ENCODE data around the gene POLN.
A peak's percentile ranks its signal among the peaks of the same experiment; 100 is the strongest.

Gene POLN

DNA sequence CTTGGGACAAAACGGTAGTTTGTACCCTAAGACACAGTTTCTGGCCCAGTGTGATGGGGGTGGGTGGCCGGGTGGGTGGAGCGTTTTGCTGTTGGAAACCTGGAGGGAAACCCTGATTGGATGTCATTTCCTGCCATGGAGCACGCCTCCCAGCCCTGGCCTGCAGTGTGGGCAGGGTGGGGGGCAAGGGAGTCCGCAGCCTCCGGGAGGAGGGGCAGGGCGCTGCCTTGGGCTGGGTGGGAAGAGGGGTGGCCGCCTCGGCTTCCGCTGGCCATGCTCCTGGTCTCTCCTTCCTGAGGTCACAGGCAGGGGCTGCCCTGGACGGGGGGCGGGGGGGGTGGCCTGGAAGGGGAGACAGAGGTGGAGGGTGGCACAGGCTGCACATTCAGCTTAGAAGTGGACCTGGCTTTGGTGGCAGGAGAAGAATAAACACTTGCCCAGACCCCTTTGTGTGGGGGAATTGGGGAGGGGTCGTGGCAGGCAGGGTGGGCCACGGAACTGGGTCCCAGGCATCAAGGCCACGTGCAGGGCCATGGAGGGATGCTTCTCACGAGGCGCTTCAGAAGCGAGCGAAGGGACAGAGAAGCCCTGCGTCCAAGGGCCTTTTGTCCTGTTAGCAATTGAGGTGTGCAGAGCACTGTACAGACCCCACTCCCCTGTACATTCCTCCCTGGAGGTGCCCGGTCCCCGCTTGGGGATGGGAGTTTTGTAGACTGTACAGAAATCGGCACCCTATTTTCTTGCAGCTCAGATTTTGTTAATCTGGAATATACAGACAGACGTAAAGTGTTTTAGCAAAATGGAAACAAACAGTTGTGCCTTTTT is 176.6 kb downstream of the POLN start:
- H3K27me3 Mint-ChIP-seq, result no peaks in the 10 kb centered on the region
- no peaks in the 10 kb centered on the region for H3K9me3 Mint-ChIP-seq
- no peak overlapping the region for H3K27ac Mint-ChIP-seq
- H3K36me3 Mint-ChIP-seq (ENCODE audit: low read depth), result no peaks in the 10 kb centered on the region
- no peak for DNase-seq
- no peaks in the 10 kb centered on the region for H3K4me1 Mint-ChIP-seq
- H3K4me3 Mint-ChIP-seq, result no peak overlapping the region
- ATAC-seq, result no peak

DNA sequence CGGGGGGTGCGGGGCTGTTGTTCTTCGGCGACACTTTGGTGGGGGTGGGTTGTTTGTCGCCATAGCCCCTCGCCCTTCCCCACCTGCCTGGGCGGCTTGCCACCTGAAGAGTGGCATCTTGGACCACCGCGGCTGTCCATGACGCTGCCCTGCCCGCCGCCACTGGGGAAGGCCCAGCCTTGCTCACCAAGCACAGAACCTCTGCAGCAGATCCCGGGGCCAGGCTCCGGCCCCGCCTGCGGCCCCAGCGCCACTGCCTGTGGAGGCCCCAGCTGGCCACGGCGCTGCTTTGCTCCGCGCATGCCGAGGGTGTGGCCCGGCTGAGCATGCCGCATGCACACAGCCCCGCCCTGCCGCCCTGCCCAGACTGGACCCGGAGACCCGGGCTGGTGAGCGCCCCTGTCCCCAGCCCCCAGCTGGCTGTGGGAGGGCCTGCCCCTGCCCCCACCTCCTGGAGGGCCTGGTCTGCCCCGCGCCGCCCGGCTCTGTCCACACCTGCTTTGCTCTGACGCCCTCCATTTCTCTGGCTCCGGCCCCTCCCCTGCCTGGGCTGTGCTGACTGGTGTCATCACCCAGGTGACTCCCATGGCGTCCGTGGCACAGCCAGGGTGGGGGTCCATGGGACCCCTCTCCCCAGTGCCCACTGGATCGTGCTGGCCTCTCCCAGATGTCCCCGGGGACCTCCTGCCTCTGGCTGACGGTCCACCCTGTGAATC is 177.5 kb downstream of the POLN start:
- Mint-ChIP-seq H3K4me3 (no peak overlapping the region), H3K27me3 (no peaks in the 10 kb centered on the region), H3K36me3 (ENCODE audit: low read depth) (no peaks in the 10 kb centered on the region), H3K27ac (no peak overlapping the region), H3K4me1 (no peaks in the 10 kb centered on the region), H3K9me3 (no peaks in the 10 kb centered on the region)
- ATAC-seq (no peak), DNase-seq (no peak)

- no peaks in the 10 kb centered on the region for H3K36me3 Mint-ChIP-seq (ENCODE audit: low read depth)
- H3K27me3 Mint-ChIP-seq, result no peaks in the 10 kb centered on the region
- H3K27ac Mint-ChIP-seq, result no peak overlapping the region
- no peak for ATAC-seq
- H3K4me3 Mint-ChIP-seq, result no peak overlapping the region
- H3K4me1 Mint-ChIP-seq, result no peaks in the 10 kb centered on the region
- DNase-seq, result no peak
- H3K9me3 Mint-ChIP-seq, result no peaks in the 10 kb centered on the region
These were observed 178.2 kb downstream of the POLN start for GRCh38 chr4:2063557-2064275.

DNA sequence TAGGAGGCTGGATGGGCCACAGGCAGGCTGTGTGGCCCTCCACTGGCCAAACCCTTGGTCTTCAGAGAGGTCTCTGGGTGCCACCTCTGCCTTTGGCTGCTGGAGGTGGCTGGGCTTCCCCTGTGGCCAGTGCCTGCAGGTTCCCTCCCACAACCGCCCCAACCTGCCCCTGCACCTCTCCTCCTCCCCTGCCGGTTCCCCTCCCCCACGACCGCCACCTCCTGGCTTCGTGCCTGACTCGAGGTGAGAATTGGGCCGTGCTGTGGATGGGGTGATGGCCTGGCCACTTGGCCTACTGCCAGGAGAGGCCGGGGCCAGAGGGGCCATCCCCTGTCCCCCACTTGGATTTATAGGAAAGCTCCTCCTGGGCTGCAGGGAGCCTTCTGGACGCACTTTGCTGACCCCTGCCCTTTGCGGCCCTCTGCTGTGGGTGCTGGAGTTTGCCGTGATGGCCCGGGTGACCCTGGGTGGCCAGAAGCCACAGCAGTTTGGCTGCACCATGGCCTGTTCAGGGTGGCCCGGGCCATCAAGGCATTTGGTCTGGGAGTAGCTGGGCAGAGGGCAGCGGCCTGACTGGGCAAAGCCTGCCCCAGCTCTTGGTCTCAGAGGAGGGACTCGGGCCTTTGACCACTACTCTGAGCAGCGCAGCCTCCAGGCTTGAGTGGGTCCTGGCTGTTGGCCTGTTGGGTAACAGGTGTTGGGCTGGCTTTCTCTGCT is 179.0 kb downstream of the POLN start:
- no peak overlapping the region for H3K4me3 Mint-ChIP-seq
- no peaks in the 10 kb centered on the region for H3K27me3 Mint-ChIP-seq
- H3K9me3 Mint-ChIP-seq, result no peaks in the 10 kb centered on the region
- H3K36me3 Mint-ChIP-seq (ENCODE audit: low read depth), result no peaks in the 10 kb centered on the region
- H3K4me1 Mint-ChIP-seq, result no peaks in the 10 kb centered on the region
- no peak for DNase-seq
- H3K27ac Mint-ChIP-seq, result no peak overlapping the region
- ATAC-seq, result no peak

DNA sequence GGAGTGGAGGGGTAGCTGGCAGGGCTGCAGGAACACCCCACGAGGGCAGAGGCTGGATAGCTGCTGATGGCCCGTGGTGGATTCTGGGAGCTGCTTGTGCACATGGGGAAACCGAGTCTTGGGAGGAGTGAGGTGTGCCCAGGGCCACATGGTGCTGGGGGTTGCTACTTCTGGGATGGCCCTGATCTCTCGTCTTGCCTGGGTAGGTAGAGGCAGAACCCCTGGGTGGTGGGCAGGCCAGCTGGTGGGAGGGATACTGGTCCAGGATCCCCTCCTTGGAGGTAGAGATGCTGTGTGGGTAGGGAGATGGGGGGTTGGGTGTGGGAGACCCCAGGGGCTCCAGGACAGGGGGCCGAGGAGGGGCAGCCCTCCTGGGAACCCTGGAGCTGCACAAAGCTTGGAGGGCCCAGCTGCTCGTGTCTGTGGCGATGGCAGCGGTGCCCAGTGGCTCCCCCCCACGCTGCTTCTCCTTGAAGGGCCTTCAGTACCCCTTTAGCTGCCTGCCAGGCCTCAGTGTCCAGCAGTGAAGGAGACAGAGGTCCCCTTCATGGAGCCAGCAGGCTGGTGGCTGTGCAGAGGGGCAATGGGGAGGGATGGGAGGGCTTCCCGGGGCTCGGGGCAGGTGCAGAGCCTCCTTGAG is 179.6 kb downstream of the POLN start:
- Mint-ChIP-seq H3K27ac (no peak overlapping the region), H3K4me1 (peaks cover 2% of the 10 kb centered on the region), H3K9me3 (no peaks in the 10 kb centered on the region), H3K27me3 (peaks cover 7% of the 10 kb centered on the region), H3K4me3 (no peak overlapping the region), H3K36me3 (ENCODE audit: low read depth) (no peaks in the 10 kb centered on the region)
- DNase-seq (no peak), ATAC-seq (no peak)

GRCh38 chr4:2061186-2062131 is 180.5 kb downstream of the POLN start:
- Mint-ChIP-seq H3K4me1 (peaks cover 2% of the 10 kb centered on the region), H3K9me3 (no peaks in the 10 kb centered on the region), H3K27me3 (peaks cover 14% of the 10 kb centered on the region), H3K27ac (no peak overlapping the region), H3K4me3 (no peak overlapping the region), H3K36me3 (ENCODE audit: low read depth) (no peaks in the 10 kb centered on the region)
- no peak for ATAC-seq
- no peak for DNase-seq

DNA sequence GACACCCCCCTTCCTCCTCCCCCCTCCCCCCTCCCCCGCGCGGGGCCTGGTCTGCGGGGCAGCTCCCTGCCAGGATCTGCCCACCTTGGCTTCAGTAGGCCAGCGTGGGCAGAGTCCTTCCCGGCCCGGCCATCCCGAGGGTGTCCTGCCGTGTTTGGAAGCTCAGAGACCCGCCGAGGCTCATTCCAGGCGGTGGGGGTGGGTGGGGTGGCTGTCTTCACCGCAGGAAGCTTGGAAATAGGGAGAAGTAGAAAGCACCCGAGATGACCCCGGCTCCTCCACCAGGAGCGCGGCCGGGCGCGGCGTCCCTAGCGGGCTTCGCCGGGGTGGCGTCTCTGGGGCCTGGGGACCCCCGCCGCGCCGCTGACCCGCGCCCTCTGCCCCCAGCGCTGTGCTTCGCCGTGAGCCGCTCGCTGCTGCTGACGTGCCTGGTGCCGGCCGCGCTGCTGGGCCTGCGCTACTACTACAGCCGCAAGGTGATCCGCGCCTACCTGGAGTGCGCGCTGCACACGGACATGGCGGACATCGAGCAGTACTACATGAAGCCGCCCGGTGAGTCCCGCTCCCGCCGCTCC is 181.2 kb downstream of the POLN start:
- peaks cover 20% of the 10 kb centered on the region for H3K27me3 Mint-ChIP-seq
- H3K27ac Mint-ChIP-seq, result no peak overlapping the region
- H3K36me3 Mint-ChIP-seq (ENCODE audit: low read depth), result no peaks in the 10 kb centered on the region
- H3K4me3 Mint-ChIP-seq, result no peak overlapping the region
- ATAC-seq, result no peak
- H3K9me3 Mint-ChIP-seq, result no peaks in the 10 kb centered on the region
- peaks cover 2% of the 10 kb centered on the region for H3K4me1 Mint-ChIP-seq
- DNase-seq, result no peak

DNA sequence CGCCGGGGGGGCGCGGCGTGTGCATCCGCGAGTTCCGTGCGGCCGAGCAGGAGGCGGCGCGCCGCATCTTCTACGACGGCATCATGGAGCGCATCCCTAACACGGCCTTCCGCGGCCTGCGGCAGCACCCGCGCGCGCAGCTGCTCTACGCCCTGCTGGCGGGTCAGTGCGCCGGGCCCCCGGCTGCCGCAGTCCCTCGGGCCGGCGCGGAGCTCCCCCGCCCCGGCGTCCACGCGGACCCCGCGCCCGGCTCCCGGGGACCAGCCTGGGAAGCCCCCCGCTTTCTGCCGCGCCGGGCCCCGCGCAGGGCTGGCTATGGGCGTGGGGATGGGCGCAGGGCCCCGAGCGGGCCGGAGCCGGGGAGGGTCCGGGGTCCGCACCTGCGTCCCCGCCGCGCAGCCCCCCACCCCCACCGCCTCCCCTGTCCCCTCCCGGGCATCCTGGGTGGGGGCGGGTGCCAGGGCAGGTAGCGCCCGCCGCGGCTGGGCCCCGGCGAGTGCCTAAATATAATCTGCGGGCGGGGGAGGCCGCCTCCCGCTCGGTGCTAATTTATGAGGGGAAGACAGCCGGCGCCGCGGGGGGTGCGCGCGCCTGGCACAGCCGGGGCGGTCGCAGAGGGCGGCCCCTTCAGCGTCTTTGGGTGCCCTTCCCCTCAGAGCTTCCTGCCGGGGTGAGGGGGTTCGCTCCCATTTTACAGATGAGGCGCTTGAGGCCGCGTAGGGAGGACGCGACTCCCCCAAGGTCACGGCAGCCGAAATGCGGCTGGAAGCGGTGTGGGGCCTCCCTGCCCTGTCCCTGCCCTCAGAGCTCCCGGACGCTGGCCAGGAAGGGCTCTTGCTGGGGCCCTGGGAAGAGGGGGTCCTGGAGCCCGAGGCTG is 182.0 kb downstream of the POLN start:
- Mint-ChIP-seq H3K36me3 (ENCODE audit: low read depth) (no peaks in the 10 kb centered on the region), H3K27ac (no peak overlapping the region), H3K4me1 (peaks cover 2% of the 10 kb centered on the region), H3K4me3 (no peak overlapping the region), H3K9me3 (no peaks in the 10 kb centered on the region), H3K27me3 (peaks cover 26% of the 10 kb centered on the region)
- ATAC-seq (no peak), DNase-seq (peak; percentile 18)

GRCh38 chr4:2059046-2059725 is 182.7 kb downstream of the POLN start, which contains the start of gene NAT8L:
Gene NAT8L, plus strand, starts transcription at chr4:2059327. Its CDS starts 185 bp downstream, at chr4:2059512.
- H3K27ac Mint-ChIP-seq, result no peak within 1 kb of the TSS
- ATAC-seq (peak; percentile 34), DNase-seq (no peak)
- no peaks in the 10 kb centered on the region for H3K9me3 Mint-ChIP-seq
- peaks cover 28% of the 10 kb centered on the region for H3K27me3 Mint-ChIP-seq
- H3K36me3 Mint-ChIP-seq (ENCODE audit: low read depth), result no peaks in the 10 kb centered on the region
- peaks cover 2% of the 10 kb centered on the region for H3K4me1 Mint-ChIP-seq
- H3K4me3 Mint-ChIP-seq, result no peak within 1 kb of the TSS

- no peak for ATAC-seq
- peak; percentile 12 for DNase-seq
- Mint-ChIP-seq H3K27ac (no peak overlapping the region), H3K9me3 (no peaks in the 10 kb centered on the region), H3K4me1 (peaks cover 2% of the 10 kb centered on the region), H3K36me3 (ENCODE audit: low read depth) (no peaks in the 10 kb centered on the region), H3K4me3 (no peak overlapping the region), H3K27me3 (peaks cover 31% of the 10 kb centered on the region)
These were observed 183.5 kb downstream of the POLN start for GRCh38 chr4:2058264-2059045.

- H3K36me3 Mint-ChIP-seq (ENCODE audit: low read depth), result no peaks in the 10 kb centered on the region
- peaks cover 32% of the 10 kb centered on the region for H3K27me3 Mint-ChIP-seq
- DNase-seq (no peak), ATAC-seq (no peak)
- H3K9me3 Mint-ChIP-seq, result no peaks in the 10 kb centered on the region
- no peak overlapping the region for H3K27ac Mint-ChIP-seq
- H3K4me3 Mint-ChIP-seq, result peak overlapping the region; percentile 57
- peaks cover 2% of the 10 kb centered on the region for H3K4me1 Mint-ChIP-seq
These were observed 184.4 kb downstream of the POLN start for GRCh38 chr4:2057382-2058065.

All from activated naive CD8-positive, alpha-beta T cell treated with anti-CD3 and anti-CD28 coated beads, Interleukin-2, amount 50 U/mL, for 24 hours (primary cell).